Measurements from ENCODE around the gene WAPL. TPM values are rescaled to one million over a fixed set of nuclear protein-coding genes. Genes with fewer than 3 reads are reported as not detected.

The WAPL gene
- total and polyA plus RNA-seq, 2 of the 13 experiments (the other 11 are each of a cell fraction or from before 2014, with no cell fraction given), result 13.2 to 43.5 TPM

DNA sequence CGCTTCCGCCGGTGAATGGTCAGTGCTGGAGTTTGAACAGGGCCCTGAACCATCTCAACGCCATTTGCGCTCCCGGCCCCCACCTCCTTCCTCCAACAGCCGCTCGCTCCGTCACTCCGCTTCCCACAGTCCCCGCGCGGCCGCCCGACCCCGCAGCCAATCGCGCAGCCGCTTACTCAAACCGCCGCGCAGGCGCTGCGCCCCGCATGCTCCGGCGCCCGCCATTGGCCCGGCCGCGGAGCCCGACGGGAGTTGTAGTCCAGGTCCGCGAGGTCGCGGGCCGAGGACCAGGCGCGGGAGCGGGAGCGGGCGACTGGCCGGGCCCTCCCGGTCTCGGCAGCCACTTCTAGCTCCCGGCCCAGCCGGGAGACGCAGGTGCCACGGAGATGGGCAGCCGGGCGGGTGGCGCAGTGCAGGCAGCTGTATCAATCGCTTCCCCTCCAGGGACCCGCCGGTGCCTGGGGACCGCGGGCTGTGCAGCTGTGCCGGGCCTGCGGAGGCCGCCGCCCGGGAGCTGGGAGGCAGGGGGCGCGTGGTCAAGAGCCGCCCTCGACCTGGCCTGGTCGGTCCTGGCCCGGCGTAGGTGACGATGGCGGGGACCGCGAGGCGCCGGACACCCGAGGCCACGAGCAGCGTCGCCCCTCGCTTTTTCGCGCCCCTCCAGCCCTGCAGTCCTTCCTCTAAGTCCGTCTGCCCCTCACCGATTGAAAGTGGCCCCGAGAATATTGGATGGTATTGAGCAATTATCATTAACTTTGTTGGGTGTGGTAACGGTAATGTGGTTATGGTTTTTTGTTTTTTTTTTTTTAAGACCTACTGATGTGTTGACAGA, at the start of gene WAPL (continued):
- TF ChIP-seq, protein P1, sequence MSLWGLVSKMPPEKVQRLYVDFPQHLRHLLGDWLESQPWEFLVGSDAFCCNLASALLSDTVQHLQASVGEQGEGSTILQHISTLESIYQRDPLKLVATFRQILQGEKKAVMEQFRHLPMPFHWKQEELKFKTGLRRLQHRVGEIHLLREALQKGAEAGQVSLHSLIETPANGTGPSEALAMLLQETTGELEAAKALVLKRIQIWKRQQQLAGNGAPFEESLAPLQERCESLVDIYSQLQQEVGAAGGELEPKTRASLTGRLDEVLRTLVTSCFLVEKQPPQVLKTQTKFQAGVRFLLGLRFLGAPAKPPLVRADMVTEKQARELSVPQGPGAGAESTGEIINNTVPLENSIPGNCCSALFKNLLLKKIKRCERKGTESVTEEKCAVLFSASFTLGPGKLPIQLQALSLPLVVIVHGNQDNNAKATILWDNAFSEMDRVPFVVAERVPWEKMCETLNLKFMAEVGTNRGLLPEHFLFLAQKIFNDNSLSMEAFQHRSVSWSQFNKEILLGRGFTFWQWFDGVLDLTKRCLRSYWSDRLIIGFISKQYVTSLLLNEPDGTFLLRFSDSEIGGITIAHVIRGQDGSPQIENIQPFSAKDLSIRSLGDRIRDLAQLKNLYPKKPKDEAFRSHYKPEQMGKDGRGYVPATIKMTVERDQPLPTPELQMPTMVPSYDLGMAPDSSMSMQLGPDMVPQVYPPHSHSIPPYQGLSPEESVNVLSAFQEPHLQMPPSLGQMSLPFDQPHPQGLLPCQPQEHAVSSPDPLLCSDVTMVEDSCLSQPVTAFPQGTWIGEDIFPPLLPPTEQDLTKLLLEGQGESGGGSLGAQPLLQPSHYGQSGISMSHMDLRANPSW (CRISPR knock-in tag; IDR thresholded peaks at IDR 0.05; ENCODE audit: borderline replicate concordance), result no peak
- TF ChIP-seq GTF2F1 (IDR thresholded peaks at IDR 0.05; ENCODE audit: low read length), result no peak
- TF ChIP-seq HDAC6 (IDR thresholded peaks at IDR 0.05; ENCODE audit: low read depth, low read length), result no peak
- no peak for TF ChIP-seq ZNF33A (CRISPR knock-in tag; IDR thresholded peaks at IDR 0.05; ENCODE audit: borderline replicate concordance)
- peak; percentile 13 for TF ChIP-seq ELF3 (CRISPR knock-in tag; IDR thresholded peaks at IDR 0.05)
- TF ChIP-seq, protein P2, sequence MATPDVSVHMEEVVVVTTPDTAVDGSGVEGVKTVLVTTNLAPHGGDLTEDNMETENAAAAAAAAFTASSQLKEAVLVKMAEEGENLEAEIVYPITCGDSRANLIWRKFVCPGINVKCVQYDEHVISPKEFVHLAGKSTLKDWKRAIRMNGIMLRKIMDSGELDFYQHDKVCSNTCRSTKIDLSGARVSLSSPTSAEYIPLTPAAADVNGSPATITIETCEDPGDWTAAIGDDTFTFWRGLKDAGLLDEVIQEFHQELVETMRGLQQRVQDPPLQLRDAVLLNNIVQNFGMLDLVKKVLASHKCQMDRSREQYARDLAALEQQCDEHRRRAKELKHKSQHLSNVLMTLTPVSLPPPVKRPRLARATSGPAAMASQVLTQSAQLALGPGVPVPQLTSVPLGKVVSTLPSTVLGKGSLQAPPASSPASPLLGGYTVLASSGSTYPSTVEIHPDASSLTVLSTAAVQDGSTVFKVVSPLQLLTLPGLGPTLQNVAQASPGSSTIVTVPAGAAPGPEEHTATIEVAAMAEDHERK (CRISPR knock-in tag; IDR thresholded peaks at IDR 0.05; ENCODE audit: low read depth), result peak; percentile 71
- TF ChIP-seq, protein P3, sequence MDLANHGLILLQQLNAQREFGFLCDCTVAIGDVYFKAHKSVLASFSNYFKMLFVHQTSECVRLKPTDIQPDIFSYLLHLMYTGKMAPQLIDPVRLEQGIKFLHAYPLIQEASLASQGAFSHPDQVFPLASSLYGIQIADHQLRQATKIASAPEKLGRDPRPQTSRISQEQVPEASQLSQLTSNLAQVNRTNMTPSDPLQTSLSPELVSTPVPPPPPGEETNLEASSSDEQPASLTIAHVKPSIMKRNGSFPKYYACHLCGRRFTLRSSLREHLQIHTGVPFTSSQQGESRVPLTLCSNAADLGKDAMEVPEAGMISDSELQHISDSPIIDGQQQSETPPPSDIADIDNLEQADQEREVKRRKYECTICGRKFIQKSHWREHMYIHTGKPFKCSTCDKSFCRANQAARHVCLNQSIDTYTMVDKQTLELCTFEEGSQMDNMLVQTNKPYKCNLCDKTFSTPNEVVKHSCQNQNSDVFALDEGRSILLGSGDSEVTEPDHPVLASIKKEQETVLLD (CRISPR knock-in tag; IDR thresholded peaks at IDR 0.05; ENCODE audit: low read depth), result peak; percentile 64; the same call in 1 of the 2 replicates
- TF ChIP-seq CAMTA2 (CRISPR knock-in tag; IDR thresholded peaks at IDR 0.05; ENCODE audit: borderline replicate concordance), result peak; percentile 92; the same call in 1 of the 2 replicates
- peak; percentile 73; the same call in 1 of the 2 replicates for TF ChIP-seq KLF12 (CRISPR knock-in tag; IDR thresholded peaks at IDR 0.05; ENCODE audit: borderline replicate concordance)
- no peak for TF ChIP-seq SETDB1 (CRISPR knock-in tag; IDR thresholded peaks at IDR 0.05; ENCODE audit: borderline replicate concordance)
- TF ChIP-seq ZNF841 (CRISPR knock-in tag; IDR thresholded peaks at IDR 0.05; ENCODE audit: borderline replicate concordance), result peak; percentile 85; the same call in 1 of the 2 replicates
- no peak for TF ChIP-seq GATA4 (IDR thresholded peaks at IDR 0.05; ENCODE audit: borderline replicate concordance, low read depth)
- TF ChIP-seq ZNF652 (CRISPR knock-in tag; IDR thresholded peaks at IDR 0.05; ENCODE audit: borderline replicate concordance, low read depth), result no peak
- no peak; the same call in 1 of the 2 replicates for TF ChIP-seq BRCA1 (CRISPR knock-in tag; IDR thresholded peaks at IDR 0.05)
- TF ChIP-seq, protein P4, sequence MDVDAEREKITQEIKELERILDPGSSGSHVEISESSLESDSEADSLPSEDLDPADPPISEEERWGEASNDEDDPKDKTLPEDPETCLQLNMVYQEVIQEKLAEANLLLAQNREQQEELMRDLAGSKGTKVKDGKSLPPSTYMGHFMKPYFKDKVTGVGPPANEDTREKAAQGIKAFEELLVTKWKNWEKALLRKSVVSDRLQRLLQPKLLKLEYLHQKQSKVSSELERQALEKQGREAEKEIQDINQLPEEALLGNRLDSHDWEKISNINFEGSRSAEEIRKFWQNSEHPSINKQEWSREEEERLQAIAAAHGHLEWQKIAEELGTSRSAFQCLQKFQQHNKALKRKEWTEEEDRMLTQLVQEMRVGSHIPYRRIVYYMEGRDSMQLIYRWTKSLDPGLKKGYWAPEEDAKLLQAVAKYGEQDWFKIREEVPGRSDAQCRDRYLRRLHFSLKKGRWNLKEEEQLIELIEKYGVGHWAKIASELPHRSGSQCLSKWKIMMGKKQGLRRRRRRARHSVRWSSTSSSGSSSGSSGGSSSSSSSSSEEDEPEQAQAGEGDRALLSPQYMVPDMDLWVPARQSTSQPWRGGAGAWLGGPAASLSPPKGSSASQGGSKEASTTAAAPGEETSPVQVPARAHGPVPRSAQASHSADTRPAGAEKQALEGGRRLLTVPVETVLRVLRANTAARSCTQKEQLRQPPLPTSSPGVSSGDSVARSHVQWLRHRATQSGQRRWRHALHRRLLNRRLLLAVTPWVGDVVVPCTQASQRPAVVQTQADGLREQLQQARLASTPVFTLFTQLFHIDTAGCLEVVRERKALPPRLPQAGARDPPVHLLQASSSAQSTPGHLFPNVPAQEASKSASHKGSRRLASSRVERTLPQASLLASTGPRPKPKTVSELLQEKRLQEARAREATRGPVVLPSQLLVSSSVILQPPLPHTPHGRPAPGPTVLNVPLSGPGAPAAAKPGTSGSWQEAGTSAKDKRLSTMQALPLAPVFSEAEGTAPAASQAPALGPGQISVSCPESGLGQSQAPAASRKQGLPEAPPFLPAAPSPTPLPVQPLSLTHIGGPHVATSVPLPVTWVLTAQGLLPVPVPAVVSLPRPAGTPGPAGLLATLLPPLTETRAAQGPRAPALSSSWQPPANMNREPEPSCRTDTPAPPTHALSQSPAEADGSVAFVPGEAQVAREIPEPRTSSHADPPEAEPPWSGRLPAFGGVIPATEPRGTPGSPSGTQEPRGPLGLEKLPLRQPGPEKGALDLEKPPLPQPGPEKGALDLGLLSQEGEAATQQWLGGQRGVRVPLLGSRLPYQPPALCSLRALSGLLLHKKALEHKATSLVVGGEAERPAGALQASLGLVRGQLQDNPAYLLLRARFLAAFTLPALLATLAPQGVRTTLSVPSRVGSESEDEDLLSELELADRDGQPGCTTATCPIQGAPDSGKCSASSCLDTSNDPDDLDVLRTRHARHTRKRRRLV (CRISPR knock-in tag; IDR thresholded peaks at IDR 0.05), result no peak
- TF ChIP-seq ZNF441 (CRISPR knock-in tag; IDR thresholded peaks at IDR 0.05; ENCODE audit: borderline replicate concordance), result peak; percentile 59; the same call in 1 of the 2 replicates
- TF ChIP-seq ZSCAN22 (CRISPR knock-in tag; IDR thresholded peaks at IDR 0.05), result 0 out of 2 replicates have a peak, but pooled peaks have one; percentile 30
- TF ChIP-seq FOXJ3 (CRISPR knock-in tag; IDR thresholded peaks at IDR 0.05; ENCODE audit: borderline replicate concordance), result no peak
